ENCODE data around the gene DCTN2. TPM values are rescaled to one million over a fixed set of nuclear protein-coding genes. Genes with fewer than 3 reads are reported as not detected.
"Not testable (repeated sequence)": the region's sequence is repeated elsewhere in the genome, so short reads cannot be mapped to it uniquely, and the experiment has no call there.

DCTN2 gene
- total RNA-seq, 2 donors from 2014 or later = 90.6 to 104 TPM

DNA sequence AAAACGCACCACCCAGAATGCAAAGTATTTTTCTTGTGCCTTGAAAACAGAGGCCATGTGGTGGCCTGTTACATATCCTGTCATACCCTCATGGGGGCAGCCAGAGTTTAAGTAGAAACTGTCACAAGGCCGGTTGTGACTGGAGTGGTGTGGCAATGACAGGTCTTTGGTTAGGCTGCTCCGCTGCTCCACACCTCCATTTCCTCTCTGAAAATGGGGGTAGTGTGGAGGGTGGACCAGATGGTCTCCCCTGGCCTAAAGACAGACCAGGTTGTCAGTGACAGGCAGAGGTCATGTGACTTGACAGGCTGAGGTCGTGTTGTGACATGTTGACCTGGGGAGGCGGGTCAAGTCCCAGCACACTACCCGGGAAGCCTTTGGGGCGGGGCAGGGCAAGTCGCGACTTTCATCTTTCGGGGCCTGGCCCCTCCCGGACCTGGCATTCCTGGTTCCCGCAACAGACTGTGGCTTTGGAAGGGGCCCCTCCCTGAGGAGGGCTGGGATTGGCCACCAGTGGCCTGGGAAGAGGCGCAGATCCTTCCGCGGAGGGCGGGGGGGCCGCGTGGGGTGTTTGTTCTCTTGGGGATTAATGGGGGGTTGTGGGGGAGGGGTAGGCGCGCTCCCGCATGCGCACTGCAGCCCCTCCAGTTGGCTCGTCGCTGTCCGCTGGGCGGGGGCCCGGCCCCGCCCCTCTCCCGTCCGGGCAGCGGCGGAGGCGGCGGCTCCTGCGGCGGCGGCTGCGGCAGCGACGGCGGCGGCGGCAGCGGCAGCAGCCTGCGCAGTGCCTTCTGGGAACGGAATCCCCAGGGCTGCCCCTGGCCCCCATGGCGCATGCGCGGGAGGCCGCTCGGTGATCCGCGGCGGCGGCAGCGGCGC, 24.7 kb downstream of the DCTN2 start, which contains the start of gene MBD6:
Gene MBD6, plus strand, starts transcription at position 814 of the 876 bp plus-strand sequence. CDS start 1,480 bp downstream, outside the sequence.
- intact Hi-C loops (cut with DNase I) = no loop called here
- DNase-seq (ENCODE audit: low spot score) = peak; percentile 97

DNA sequence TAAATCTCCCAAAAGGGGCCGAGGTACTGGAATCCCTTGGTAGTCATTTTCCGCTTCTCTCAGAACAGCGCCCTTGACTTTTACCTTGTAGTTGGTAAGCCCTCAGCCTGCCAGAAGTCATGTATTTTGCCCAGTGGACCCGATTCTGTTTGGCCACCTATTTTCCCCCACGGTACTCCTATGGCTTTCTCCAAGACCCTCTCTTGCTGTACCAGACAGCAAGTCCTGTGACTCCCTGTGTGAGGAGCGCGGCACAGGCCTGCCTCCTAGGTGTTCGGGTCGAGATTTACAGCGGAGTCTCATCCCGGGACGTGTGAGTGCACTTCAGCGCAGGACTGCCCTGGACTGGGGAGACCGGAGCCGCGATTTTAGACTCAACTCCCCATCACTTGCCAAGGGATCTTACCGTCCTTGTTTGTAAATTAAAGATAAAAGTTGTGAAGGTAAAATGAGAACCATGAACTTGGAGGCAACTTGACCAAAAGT, 25.4 kb downstream of the DCTN2 start:
- intact Hi-C loops (cut with DNase I) = no loop called here
- DNase-seq (ENCODE audit: low spot score) = no peak

DNA sequence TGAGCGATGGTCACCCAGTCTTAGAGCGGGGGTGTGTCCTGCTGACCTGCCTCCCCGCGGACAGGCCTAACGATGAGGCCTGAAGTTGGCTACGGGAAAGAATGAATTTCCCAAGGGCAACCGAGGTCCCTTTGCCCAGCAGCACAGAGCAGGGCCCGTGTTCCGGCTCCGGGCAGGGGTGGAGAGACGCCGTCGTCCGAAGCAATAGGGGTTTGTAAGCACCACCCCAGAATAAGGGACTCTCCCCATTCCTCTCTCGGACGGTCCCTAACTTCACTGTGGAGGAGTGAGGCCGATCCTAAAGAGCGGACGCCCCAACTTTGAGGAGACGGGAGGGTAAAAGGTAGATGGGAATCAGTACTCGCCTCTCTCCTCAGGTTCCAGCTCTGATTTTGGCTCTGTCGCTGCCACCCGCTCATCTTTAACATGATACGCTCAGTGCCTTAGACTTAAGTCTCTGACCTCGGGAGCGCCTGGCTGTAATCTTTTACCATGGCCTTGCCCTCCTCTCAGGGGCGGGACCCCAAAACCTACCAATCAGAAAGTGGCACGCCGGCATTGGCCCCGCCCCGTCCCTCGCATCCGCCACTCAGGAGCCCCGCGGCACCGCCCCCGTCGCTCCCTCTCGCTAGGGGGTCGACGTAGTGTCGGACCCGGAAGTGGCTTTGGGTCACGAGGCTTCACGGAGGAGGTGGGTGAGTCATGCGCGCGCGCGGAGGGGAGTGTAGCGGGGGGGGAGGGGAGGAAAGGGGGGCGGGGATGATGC, 26.8 kb downstream of the DCTN2 start, which contains the start of gene DDIT3:
Gene DDIT3, minus strand, starts transcription at position 462 of the 766 bp plus-strand sequence. CDS start 3,108 bp downstream, outside the sequence.
- intact Hi-C loops (cut with DNase I) = no loop called here

DNA sequence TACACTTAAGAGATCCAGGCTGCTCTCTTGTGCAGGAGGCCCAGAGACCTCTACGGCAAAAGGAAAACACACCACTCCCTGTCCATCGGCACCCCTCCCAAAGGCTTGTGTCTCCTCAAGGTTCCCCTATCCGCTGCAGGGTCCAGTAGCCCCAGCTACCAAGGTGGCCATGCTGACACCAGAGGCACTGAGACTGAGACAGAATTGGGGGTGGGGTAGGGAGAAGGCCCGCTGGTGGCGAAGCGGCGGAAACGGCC, 27.3 kb downstream of the DCTN2 start:
- intact Hi-C loops (cut with DNase I) = no loop called here
- no peak for DNase-seq (ENCODE audit: low spot score)

More for the DNA sequence above, 26.8 kb downstream of the DCTN2 start, which contains the start of gene DDIT3:
- DNase-seq (ENCODE audit: low spot score) = peak; percentile 100

DNA sequence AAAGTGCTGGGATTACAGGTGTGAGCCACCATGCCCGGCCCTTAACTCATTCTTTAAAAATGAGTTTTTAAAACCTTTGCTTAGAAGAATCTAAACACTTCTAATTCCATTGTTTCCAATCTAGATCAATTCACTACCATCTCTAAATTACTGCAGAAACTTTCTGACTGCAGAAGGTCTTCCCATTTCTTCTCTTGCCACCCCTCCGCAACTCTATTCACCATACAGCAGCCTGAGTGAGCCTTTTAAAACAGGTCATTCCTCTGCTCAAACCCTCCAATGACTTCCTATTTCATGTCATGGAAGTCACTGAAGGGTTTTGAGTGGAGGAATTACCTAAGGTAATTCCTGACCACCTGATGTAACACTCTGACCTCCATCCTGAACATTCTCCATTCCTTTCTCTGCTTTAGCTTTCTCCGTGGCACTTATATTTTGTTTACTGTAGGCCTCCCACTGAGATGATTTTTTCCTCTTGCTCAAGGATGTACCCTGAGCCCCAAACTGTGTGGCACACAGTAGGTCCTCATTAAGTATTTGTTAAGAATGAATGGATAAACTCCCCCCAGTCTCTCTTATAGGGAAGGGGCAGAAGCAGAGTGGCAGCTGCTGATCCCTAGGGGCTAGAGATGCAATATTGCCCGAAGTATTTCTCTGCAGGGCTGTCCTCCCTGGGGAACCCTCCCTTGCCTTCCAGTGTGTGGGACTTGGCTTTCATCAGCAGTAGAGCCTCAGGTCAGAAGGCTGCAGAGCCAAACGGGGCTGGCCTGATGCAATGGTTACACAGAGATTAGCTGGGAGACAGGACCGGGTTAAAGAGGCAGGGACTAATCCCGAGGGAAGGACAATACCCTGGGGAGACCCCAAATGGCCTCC, 27.8 kb downstream of the DCTN2 start:
- DNase-seq (ENCODE audit: low spot score) = peak; percentile 83
- intact Hi-C loops (cut with DNase I) = no loop called here

DNA sequence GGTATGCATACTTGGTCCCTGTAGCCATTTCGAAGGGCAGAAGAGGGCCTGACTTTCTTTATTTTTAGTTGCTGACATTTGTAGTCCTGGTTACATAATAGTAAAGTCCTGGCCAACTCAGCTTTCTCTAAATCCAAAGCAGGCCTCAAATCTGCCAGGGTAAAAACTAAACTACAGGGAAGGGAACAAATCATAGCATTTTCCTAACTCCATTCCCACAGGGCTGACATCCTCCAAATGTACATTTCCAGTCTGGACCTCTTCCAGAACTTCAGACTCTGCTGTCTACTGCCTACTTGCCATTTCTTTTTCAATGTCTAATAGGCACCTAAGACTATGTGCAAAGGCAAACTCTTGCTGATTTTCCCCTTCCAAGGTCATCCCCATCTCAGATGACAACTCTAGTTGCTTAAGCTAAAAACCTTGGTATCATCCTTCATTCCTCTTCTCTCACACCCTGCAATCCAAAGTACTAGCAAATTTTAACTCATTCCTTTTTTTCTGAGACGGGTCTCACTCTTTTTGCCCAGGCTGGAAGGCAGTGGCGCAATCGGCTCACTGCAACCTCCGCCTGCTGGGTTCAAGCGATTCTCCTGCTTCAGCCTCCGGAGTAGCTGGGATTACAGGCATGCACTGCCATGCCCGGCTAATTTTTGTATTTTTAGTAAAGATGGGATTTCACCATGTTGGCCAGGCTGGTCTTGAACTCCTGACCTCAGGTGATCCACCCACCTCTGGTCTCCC, 28.6 kb downstream of the DCTN2 start:
- intact Hi-C loops (cut with DNase I) = no loop called here
- no peak for DNase-seq (ENCODE audit: low spot score)

DNA sequence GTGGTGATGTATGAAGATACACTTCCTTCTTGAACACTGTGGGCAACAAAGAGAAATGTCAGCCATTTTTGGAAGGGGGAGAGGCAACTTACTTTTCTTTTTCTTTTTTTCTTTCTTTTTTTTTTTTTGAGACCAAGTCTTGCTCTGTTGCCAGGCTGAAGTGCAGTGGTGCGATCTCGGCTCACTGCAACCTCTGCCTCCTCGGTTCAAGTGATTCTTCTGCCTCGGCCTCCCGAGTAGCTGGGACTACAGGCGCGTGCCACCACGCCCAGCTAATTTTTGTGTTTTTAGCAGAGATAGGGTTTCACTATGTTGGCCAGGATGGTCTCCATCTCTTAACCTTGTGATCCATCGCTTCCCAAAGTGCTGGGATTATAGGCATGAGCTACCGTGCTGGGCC, 29.3 kb downstream of the DCTN2 start:
- DNase-seq (ENCODE audit: low spot score); intact Hi-C loops (cut with DNase I): not testable (repeated sequence)

DNA sequence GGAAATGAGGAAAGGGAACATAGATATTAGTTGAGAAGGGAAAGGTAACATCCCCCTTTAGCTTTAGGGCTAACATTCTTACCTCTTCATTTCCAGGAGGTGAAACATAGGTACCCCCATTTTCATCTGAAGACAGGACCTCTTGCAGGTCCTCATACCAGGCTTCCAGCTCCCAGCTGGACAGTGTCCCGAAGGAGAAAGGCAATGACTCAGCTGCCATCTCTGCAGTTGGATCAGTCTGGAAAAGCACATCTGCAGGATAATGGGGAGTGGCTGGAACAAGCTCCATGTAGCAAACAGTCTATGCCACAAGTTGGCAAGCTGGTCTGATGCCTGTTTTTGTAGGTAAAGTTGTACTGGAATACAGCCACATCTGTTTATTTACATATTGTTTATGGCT, 29.8 kb downstream of the DCTN2 start:
- no peak for DNase-seq (ENCODE audit: low spot score)
- intact Hi-C loops (cut with DNase I) = no loop called here

DNA sequence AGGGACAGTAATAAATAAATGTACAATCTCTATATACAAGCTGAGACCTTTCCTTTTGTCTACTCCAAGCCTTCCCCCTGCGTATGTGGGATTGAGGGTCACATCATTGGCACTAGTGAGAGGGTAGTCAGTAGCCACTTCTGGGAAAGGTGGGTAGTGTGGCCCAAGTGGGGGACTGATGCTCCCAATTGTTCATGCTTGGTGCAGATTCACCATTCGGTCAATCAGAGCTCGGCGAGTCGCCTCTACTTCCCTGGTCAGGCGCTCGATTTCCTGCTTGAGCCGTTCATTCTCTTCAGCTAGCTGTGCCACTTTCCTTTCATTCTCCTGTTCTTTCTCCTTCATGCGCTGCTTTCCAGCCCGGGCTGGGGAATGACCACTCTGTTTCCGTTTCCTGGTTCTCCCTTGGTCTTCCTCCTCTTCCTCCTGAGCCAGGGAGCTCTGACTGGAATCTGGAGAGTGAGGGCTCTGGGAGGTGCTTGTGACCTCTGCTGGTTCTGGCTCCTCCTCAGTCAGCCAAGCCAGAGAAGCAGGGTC, 30.3 kb downstream of the DCTN2 start:
- no peak for DNase-seq (ENCODE audit: low spot score)
- intact Hi-C loops (cut with DNase I) = no loop called here

DNA sequence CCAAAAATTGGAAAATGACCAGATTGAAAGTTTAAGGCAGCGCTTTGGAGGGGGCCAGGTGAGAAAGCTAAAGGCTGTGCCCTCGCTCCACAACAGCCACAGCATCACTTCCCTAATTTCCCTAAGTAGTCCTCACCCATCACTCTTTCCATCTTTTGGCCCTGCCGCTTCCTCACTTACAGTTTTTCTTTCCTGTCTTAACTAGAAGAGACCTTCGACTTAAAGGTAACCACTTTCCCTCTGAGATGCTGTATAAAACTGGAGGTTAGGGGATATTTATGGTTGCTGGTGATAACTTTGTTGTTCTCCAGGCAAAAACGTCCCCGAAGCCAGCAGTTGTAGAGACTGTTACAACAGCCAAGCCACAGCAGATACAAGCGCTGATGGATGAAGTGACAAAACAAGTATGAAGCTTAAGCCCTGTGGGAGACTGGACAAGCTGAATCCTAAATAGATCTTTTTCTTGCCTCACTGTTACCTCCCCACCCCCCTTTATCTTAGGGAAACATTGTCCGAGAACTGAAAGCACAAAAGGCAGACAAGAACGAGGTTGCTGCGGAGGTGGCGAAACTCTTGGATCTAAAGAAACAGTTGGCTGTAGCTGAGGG, 31.0 kb downstream of the DCTN2 start:
- intact Hi-C loops (cut with DNase I) = no loop called here
- DNase-seq (ENCODE audit: low spot score) = no peak

DNA sequence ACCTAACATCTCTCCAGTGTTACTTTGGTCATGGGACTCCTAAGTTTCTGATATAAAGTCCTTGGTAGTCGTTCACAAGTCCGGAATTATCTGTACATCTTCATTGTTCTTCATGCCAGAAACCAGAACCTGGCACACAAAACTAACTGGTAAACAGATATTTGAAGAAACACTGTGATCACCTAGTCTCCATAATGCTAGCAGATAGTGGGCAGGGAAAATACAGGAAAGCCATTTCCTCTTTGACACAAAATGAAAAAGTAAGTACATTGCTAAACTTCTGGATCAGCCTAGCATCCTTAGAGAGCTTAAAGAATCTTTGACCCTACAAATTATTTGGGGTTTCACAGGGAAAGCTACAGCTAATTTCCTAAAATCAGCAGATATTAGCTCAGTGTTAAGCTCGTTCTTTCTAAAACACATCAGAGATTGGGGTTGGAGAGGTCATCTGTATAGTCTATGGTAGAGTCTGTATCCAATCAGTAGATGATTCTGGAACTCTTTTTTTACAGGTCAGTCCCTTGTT, 31.5 kb downstream of the DCTN2 start:
- intact Hi-C loops (cut with DNase I) = no loop called here
- no peak for DNase-seq (ENCODE audit: low spot score)

DNA sequence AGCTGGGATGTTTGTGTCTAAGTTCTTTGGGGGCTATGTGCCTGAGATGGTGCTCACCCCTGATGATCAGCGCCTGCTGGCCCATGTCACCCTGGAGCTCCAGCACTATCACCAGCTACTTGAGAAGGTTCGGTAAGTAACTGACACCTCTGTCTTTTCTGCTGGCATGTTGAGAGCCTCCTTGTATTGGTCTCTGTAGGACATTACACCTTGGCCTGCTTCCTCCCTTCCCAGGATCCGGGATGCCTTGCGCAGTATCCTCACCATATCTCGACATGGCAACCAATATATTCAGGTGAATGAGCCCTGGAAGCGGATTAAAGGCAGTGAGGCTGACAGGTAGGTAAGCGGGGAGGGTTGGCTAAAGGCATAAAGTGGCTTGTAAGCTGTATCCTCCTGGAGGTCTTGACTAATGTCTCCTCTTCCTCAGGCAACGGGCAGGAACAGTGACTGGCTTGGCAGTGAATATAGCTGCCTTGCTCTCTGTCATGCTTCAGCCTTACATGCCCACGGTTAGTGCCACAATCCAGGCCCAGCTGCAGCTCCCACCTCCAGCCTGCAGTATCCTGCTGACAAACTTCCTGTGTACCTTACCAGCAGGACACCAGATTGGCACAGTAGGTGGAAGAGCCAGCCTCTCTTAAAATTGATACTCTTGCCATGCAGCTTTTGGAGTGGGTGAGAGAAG, 32.1 kb downstream of the DCTN2 start:
- intact Hi-C loops (cut with DNase I) = no loop called here
- DNase-seq (ENCODE audit: low spot score) = no peak

DNA sequence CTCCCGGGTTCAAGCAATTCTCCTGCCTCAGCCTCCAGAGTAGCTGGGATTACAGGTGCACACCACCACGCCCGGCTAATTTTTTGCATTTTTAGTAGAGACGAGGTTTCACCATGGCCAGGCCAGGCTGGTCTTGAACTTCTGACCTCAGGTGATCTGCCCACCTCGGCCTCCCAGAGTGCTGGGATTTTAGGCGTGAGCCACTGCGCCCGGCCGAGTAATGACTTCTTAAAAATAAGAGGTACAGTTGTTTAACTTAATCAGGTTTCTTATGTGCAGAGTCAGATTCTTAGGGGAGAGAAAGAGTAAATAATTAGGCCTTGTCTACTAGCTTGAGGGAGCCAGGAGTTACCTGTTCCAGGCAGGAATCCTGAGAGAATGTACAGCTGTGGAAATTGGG, 32.7 kb downstream of the DCTN2 start:
- intact Hi-C loops (cut with DNase I); DNase-seq (ENCODE audit: low spot score): not testable (repeated sequence)

DNA sequence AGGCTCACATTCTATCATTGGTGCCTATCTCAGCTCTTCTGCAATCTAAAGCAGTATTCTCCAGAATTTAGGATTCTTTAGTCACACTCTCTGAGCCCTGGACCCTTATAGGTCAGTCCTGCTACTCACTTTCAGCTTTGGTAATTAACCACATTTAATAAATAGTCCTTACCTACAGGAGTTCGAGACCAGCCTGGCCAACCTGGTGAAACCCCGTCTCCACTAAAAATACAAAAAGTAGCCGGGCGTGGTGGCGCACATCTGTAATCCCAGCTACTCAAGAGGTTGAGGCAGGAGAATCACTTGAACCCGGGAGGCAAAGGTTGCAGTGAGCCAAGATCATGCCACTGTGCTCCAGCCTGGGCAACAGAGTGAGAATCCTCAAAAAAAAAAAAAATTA, 33.3 kb downstream of the DCTN2 start:
- intact Hi-C loops (cut with DNase I); DNase-seq (ENCODE audit: low spot score): not testable (repeated sequence)

DNA sequence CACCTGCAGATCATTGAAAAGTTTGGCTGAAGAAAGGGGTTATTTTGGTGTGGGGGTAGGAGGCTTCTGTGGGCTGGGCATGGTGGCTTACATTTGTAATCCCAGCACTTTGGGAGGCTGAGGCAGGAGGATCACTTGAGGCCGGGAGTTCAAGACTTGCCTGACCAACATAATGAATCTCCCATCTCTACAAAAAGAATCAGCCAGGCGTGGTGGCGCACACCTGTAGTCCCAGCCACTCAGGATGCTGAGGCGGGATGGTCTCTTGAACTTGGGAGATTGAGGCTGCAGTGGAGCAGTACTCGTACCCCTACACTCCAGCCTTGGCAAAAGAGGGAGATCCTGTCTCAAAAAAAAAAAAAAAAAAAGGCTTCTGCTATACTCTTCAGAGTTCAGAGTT, 33.7 kb downstream of the DCTN2 start:
- DNase-seq (ENCODE audit: low spot score) = no peak
- intact Hi-C loops (cut with DNase I) = no loop called here

DNA sequence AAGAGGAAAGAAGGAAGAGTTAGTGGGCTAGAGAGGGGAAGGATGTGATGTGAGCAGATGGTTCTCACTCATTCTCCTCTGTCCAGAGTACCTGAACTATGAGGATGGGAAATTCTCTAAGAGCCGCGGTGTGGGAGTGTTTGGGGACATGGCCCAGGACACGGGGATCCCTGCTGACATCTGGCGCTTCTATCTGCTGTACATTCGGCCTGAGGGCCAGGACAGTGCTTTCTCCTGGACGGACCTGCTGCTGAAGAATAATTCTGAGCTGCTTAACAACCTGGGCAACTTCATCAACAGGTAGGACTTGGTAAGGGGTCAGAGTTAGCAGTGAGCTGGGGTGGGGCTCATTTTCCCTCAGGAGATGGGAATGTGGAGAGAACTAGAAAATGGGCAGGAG, 34.3 kb downstream of the DCTN2 start:
- intact Hi-C loops (cut with DNase I) = no loop called here
- no peak for DNase-seq (ENCODE audit: low spot score)

DNA sequence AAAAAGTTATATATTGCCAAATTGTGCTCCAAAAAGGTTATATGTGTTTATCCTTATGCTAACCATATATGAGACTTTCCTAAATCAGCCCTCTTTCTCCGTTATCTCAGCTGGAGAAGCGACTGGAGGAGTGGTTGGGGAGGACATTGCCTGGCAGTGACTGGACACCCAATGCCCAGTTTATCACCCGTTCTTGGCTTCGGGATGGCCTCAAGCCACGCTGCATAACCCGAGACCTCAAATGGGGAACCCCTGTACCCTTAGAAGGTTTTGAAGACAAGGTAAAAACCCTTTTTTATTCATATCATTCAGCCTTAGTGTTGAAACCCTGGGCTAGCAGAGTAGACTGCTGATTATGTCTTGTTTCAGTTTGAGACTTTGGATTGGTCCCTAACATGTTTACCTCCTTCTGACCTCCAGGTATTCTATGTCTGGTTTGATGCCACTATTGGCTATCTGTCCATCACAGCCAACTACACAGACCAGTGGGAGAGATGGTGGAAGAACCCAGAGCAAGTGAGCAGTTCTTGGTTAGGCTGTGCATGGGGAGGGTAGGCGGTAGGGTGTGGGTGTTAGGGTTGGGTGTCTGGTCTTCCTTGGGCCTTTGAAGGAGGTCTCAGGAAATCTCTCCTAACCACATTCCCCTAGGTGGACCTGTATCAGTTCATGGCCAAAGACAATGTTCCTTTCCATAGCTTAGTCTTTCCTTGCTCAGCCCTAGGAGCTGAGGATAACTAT, 35.2 kb downstream of the DCTN2 start:
- no peak for DNase-seq (ENCODE audit: low spot score)
- intact Hi-C loops (cut with DNase I) = no loop called here
